HG03378 (cell line): Measurements from ENCODE around the gene DENND1A.

Experiments
- ATAC-seq: cut with Tn5 transposase; IDR thresholded peaks from one replicate; pipeline ENCODE4 v1.9.1; 2021; ENCODE audit warnings: mild to moderate bottlenecking, moderate library complexity; ENCODE audit not compliant: unreplicated experiment

Gene DENND1A

GRCh38 chr9:123368536-123369153, 561.3 kb downstream of the DENND1A start:
- ATAC-seq: no peak

GRCh38 chr9:123368023-123368422, 561.9 kb downstream of the DENND1A start:
- no peak for ATAC-seq

- ATAC-seq: no peak
Measured at GRCh38 chr9:123365881-123366528, 563.9 kb downstream of the DENND1A start.

- ATAC-seq: no peak
Measured at GRCh38 chr9:123365287-123365880, 564.5 kb downstream of the DENND1A start.

GRCh38 chr9:123364241-123364824, 565.6 kb downstream of the DENND1A start:
- no peak for ATAC-seq

- no peak for ATAC-seq
Measured at GRCh38 chr9:123362856-123363255, 567.1 kb downstream of the DENND1A start.

- no peak for ATAC-seq
Measured at GRCh38 chr9:123361731-123362510, 568.0 kb downstream of the DENND1A start.

GRCh38 chr9:123361086-123361730, 568.7 kb downstream of the DENND1A start:
- no peak for ATAC-seq

GRCh38 chr9:123360161-123361085, 569.5 kb downstream of the DENND1A start:
- ATAC-seq: no peak

GRCh38 chr9:123359546-123359945, 570.4 kb downstream of the DENND1A start:
- ATAC-seq: no peak

GRCh38 chr9:123359106-123359505, 570.8 kb downstream of the DENND1A start:
- no peak for ATAC-seq

- no peak for ATAC-seq
Measured at GRCh38 chr9:123358181-123358905, 571.6 kb downstream of the DENND1A start.

GRCh38 chr9:123357743-123358059, 572.2 kb downstream of the DENND1A start:
- ATAC-seq: no peak

- ATAC-seq: no peak
Measured at GRCh38 chr9:123356851-123357742, 572.8 kb downstream of the DENND1A start.

- ATAC-seq: no peak
Measured at GRCh38 chr9:123355761-123356431, 574.0 kb downstream of the DENND1A start, which contains the start of gene CRB2. Gene CRB2 (plus strand): TSS chr9:123356197. CDS start chr9:123356261, 64 bp downstream.

GRCh38 chr9:123354806-123355508, 575.0 kb downstream of the DENND1A start:
- no peak for ATAC-seq
